Kidney epithelial cell (primary cell): ENCODE data around the gene ABCG5. TPM values are rescaled to one million over a fixed set of nuclear protein-coding genes. Genes with fewer than 3 reads are reported as not detected.

Experiments
- DNase-seq: peaks from one replicate; pipeline ENCODE4 v3.0.0-alpha.2; 2010; ENCODE audit warnings: low read depth
- H3K27me3 ChIP-seq: 2 replicates; pipeline ENCODE4 v1.6.0; 2011; ENCODE audit warnings: low read length; ENCODE audit not compliant: control insufficient read depth, insufficient read depth
- H3K36me3 ChIP-seq: 2 replicates; pipeline ENCODE4 v1.5.1; 2011; ENCODE audit warnings: low read length; ENCODE audit not compliant: control insufficient read depth, insufficient read depth
- H3K4me3 ChIP-seq: 2 replicates; pipeline ENCODE4 v1.5.1; 2011; ENCODE audit warnings: low read depth, mild to moderate bottlenecking, control low read depth, low read length
- total RNA-seq: library from RNA; depleted of rRNA; stranded (reverse); fragments of >200 nt; gene quantifications from 2 replicates; pipeline ENCODE4 v1.2.3, GENCODE V29; 2015
- TF ChIP-seq, protein P1 (sequence below): IDR thresholded peaks from 2 replicates; pipeline ENCODE4 v1.5.1; 2011; ENCODE audit warnings: mild to moderate bottlenecking, moderate library complexity, low read length, control low read depth, inconsistent platforms; ENCODE audit not compliant: insufficient read depth, poor library complexity, severe bottlenecking

ABCG5 gene
- total RNA-seq, 1 donor from 2014 or later: not detected

DNA sequence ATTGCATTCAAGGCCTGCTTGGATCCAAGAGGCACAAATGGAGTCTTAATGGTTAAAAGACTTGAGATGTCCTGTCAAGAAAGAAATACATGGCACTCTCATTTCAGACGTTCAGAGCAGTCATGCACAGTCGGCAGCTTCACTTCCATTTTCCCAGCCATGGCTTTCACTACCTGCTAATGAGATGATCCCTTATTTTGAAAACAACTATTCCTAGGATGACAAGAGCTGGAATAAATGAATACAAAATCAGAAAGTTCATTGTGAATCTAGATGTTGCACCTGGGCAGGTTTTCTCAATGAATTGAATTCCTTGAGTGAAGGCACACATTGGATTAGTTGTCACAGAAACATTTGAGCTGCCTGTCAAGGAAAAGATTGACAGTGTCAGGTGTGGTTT is 25.7 kb downstream of the ABCG5 start:
- no peak overlapping the region for H3K4me3 ChIP-seq
- TF ChIP-seq, protein P1, sequence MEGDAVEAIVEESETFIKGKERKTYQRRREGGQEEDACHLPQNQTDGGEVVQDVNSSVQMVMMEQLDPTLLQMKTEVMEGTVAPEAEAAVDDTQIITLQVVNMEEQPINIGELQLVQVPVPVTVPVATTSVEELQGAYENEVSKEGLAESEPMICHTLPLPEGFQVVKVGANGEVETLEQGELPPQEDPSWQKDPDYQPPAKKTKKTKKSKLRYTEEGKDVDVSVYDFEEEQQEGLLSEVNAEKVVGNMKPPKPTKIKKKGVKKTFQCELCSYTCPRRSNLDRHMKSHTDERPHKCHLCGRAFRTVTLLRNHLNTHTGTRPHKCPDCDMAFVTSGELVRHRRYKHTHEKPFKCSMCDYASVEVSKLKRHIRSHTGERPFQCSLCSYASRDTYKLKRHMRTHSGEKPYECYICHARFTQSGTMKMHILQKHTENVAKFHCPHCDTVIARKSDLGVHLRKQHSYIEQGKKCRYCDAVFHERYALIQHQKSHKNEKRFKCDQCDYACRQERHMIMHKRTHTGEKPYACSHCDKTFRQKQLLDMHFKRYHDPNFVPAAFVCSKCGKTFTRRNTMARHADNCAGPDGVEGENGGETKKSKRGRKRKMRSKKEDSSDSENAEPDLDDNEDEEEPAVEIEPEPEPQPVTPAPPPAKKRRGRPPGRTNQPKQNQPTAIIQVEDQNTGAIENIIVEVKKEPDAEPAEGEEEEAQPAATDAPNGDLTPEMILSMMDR: no peak
- no peaks in the 10 kb centered on the region for H3K36me3 ChIP-seq
- DNase-seq: no peak
- H3K27me3 ChIP-seq: no peaks in the 10 kb centered on the region

DNA sequence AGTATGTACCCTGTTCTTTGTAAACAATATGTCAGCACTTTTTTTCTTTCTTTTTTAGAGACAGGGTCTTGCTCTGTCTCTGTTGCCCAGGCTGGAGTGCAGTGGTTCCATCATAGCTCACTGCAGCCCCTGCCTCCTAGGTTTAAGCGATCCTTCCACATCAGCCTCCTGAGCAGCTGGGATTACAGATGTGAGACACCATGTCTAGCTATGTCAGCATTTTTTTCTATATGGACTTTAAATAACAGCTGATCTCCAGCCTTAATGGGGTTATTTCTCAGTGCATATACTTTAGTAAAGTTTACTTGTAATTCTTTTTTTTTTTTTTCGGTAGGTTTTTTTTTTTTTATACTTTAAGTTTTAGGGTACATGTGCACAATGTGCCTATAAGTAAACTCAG is 26.6 kb downstream of the ABCG5 start:
- H3K36me3 ChIP-seq: no peaks in the 10 kb centered on the region
- no peak for DNase-seq
- TF ChIP-seq, protein P1: no peak
- H3K27me3 ChIP-seq: no peaks in the 10 kb centered on the region
- no peak overlapping the region for H3K4me3 ChIP-seq

DNA sequence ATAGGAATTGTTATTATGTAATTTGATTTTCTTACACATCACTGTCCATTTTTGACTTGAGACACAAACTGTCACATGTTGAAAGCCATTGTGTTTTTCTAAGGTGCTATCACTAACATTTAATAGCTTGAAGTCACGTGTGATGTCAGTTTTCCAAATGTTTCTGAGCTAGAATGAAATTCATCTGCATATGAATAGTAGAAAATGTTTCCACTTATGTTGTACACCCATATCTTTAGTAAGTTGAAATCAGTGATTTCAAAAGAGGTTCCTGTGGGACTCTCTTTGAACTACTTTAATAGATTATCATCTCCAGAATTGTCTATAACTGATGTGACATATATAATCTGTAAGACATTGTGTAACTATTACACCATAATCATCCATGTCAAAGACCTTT is 27.8 kb downstream of the ABCG5 start:
- Histone ChIP-seq H3K27me3 (no peaks in the 10 kb centered on the region), H3K4me3 (no peak overlapping the region), H3K36me3 (no peaks in the 10 kb centered on the region)
- TF ChIP-seq, protein P1: no peak
- no peak for DNase-seq

DNA sequence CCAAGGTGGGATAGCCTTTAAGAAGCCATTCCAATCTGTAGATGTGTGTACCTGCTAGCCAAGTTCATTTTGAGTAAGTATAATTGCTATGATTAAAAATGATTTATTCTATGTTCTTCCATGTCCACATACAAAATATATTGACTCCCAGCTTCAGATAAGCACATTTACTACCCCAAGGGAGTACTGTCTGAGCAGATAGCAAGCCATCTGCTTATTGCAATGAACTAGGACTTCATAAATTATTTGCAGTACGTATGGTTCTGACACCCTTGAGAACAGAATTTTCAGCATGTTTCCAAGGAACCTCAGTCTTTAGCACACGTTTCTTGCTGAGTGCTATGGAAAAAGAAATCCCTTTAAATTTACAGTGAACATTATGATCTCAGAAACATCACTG is 28.2 kb downstream of the ABCG5 start:
- TF ChIP-seq, protein P1: no peak
- Histone ChIP-seq H3K27me3 (no peaks in the 10 kb centered on the region), H3K4me3 (no peak overlapping the region), H3K36me3 (no peaks in the 10 kb centered on the region)
- DNase-seq: no peak

DNA sequence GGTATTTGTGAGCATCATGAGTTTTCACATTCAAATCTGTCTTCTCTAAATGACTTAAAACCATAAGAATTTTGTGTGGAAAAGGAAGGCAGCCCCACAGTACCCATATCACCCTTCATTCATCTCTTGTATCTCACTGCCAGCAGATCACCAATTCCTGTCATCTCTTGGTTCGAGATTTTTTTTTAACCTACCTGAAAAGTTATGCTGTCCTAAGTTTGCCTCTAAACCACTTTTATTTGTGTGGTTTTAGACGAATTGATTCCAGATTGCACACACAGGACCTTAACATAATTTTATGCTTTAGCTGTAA is 32.0 kb downstream of the ABCG5 start:
- no peak for DNase-seq
- H3K27me3 ChIP-seq: no peaks in the 10 kb centered on the region

DNA sequence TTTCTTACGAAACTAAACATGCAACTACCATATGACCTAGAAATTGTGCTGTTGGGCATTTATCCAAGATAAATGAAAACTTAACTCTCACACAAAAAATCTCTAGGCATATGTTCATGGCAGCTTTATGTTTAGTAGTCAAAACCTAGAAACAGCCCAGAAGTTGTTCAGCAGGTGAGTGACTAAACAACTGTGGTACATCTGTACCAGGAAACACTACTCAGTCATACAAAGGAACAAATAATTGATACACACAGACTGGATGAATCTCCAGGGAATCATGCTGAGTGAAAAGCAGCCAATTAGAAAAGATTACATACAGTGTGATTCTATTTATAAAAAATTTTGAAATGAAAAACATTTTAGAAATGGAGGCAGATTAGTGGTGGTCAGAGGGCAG is 35.5 kb downstream of the ABCG5 start:
- H3K4me3 ChIP-seq: no peak overlapping the region
- H3K27me3 ChIP-seq: no peaks in the 10 kb centered on the region
- DNase-seq: no peak
- H3K36me3 ChIP-seq: no peaks in the 10 kb centered on the region
- TF ChIP-seq, protein P1: no peak

More for the DNA sequence above, 32.0 kb downstream of the ABCG5 start:
- TF ChIP-seq, protein P1: no peak
- H3K4me3 ChIP-seq: no peak overlapping the region
- no peaks in the 10 kb centered on the region for H3K36me3 ChIP-seq
